GM18867 (cell line): ENCODE measurements around the gene AUTS2.

ENCODE experiments used
- ATAC-seq: cut with Tn5 transposase; IDR thresholded peaks from one replicate; pipeline ENCODE4 v1.9.1; 2021; ENCODE audit warnings: mild to moderate bottlenecking, moderate library complexity; ENCODE audit not compliant: unreplicated experiment

Gene AUTS2

GRCh38 chr7:69654849-69655707 is 56.8 kb downstream of the AUTS2 start:
- ATAC-seq, result no peak

- ATAC-seq, result no peak
Observed at GRCh38 chr7:69656077-69656476, 57.8 kb downstream of the AUTS2 start.

- ATAC-seq, result no peak
Observed at GRCh38 chr7:69656890-69657289, 58.6 kb downstream of the AUTS2 start.

GRCh38 chr7:69657331-69657730 is 59.1 kb downstream of the AUTS2 start:
- ATAC-seq, result no peak

DNA sequence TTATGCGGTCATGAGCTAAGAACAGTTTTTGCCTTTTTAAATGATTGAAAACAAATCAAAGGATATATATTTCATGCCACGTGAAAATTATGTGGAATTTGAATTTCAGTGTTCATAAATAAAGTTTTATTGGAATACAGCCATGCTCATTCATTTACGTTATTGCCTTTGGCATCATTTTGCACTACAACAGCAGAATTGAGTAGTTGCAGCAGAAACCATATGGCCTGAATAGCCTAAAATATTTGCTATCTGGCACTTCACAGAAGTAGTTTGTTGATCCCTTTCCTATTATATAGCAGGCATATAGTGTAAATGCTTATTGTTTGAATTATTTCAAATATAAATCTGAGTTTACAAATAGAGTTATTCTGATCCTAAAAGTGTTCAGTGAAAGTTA is 59.7 kb downstream of the AUTS2 start:
- ATAC-seq, result no peak

DNA sequence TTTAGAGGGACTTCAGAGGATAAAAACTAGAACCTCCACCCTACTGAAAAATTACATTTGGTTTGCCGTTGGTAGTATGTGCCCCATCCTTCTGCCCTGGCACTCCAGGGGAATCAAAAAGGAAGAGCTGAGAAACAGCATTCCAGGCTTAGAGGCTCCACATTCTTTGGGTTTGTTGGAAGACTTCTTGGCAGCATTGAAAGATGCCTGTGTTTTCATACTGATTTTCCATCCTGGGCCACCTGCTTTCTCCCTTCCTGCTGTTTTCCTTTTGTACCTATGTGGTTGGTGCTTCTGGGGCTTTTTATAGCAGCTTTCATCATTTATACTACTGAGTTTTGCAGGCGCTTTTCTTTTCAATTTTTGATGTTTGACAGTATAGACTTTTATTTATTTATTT is 61.7 kb downstream of the AUTS2 start:
- ATAC-seq, result no peak

- ATAC-seq, result no peak
Observed at GRCh38 chr7:69661342-69661741, 63.1 kb downstream of the AUTS2 start.

DNA sequence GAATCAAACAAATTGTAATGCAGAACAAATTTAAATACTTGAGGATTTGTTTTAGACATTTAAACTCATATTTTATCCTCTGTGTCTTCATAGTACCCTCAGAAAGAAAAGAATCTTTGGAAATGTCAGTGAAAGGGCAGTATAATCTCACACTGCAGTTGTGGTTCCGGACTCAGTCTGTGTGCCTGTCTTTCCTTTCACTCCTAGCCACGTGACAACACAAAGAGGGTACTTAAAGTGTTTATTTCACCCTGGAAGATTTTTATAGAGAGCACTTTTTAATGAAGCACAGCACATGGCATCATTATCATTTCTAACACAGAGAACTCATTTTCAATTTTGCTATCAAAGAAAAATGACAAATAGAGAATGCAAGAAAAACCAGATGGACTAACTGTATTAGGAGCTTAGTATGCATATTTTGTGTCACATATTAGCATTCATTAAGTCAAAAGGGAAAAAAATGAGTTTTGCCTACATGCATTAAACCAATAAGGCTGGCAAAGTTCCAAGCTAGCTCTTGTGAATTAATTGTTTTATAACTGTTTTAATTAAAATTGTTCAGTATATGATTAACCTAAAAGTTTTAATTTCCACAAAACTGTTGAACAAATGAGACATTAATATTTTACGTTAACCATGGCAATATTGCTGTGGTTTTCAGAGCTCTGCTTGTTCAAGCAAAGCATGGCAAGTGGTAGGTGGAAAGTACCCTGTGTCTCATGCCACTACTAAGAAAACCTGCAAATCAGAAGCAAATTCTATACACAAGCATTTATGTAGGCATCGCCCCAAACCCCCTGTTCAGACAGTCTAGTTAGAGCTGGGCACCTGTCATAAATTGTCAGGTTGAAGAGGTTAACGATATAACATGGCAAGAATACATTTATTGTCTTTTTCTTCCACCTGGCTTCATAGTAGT is 65.9 kb downstream of the AUTS2 start:
- peak; percentile 68 for ATAC-seq

DNA sequence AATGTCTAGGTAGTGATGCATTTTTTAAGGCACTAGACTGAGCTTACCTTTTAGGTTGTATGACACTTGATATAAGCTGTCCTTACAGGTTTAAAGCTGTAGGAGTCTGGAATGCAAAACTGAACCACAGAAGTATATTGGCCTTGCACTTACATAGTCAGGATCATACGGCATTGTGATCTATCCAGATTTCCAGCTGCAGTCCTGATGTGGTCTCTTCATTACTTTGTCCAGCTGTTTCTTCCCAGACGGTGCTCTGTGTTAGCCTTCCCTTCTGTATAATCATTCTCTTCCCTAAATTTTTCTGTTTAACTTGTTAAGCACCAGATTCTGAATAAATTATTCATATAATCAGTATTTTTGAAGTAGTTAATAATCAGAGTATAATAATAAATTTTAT is 67.1 kb downstream of the AUTS2 start:
- ATAC-seq, result no peak

DNA sequence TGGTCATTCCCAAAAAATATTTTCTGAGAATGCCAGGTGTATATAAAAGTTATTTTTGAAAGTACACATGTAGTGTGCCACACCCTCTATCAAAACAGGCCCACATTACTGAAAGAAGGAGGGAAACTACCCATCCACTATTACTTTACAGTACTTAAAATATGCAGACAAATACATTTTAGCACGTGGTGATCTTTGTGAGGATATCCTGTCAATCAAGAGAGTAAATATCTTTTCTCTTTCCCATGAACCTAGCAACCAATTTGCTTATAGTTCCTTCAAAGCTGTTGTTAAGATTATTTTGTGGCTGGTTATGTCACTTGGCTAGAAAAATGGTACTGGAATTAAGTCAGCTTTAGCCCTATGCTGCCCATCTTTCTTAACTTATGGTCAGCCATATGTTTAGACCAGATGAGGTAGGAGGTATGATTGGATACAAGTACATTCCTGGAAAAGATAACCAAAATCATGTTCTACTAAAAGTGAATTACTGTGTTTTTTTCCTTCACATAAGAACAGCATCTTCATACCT is 70.1 kb downstream of the AUTS2 start:
- no peak for ATAC-seq

- ATAC-seq, result no peak
Observed at GRCh38 chr7:69670701-69671100, 72.4 kb downstream of the AUTS2 start.

GRCh38 chr7:69673074-69673473 is 74.8 kb downstream of the AUTS2 start:
- no peak for ATAC-seq

GRCh38 chr7:69674701-69675182 is 76.5 kb downstream of the AUTS2 start:
- ATAC-seq, result peak; percentile 88

DNA sequence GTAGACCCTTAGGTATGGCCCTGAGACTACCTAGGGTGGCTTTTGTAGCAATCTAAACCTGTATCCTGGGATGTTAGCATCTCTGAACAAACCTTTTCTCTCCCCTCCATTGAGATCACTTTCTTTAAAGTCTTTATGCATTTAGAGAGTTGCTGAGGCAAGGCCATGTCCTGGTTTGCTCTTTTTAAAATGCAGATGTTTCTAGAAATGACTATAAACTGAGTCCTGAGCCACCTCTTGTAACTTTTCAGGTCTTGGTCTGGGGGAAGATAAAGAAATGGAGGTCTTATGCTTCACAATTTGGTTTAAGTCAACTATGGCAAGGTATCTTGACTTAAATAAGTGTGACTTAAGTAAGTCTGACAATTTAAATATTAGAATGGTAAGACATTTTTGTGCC is 78.0 kb downstream of the AUTS2 start:
- ATAC-seq, result no peak

GRCh38 chr7:69677054-69677852 is 79.0 kb downstream of the AUTS2 start:
- no peak for ATAC-seq

GRCh38 chr7:69677881-69678493 is 79.7 kb downstream of the AUTS2 start:
- no peak for ATAC-seq

GRCh38 chr7:69678494-69679187 is 80.4 kb downstream of the AUTS2 start:
- no peak for ATAC-seq

- ATAC-seq, result no peak
Observed at GRCh38 chr7:69681181-69681580, 82.9 kb downstream of the AUTS2 start.

GRCh38 chr7:69682518-69682917 is 84.2 kb downstream of the AUTS2 start:
- ATAC-seq, result no peak

DNA sequence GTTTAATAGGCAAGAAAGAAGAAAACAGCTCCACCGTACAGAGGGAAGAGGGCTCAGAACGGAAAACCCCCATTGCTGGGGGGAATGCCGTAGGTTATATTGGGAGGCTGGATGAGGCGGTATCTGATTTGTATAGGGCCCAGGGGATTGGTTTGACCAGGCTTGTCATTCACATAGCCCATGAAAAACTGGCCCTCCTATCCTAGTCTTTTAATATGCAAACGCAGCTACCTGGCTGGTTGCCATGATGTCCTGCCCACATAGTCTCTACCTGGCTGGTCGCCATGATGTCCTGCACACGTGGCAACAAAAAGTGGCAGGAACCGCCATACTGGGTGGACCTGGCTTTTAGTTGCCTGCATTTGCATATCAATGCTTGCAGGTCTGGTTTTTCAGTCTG is 84.7 kb downstream of the AUTS2 start:
- ATAC-seq, result no peak
